ENCODE results near the gene CD320.
"Not testable (repeated sequence)": the region's sequence is repeated elsewhere in the genome, so short reads cannot be mapped to it uniquely, and the experiment has no call there.

DNA sequence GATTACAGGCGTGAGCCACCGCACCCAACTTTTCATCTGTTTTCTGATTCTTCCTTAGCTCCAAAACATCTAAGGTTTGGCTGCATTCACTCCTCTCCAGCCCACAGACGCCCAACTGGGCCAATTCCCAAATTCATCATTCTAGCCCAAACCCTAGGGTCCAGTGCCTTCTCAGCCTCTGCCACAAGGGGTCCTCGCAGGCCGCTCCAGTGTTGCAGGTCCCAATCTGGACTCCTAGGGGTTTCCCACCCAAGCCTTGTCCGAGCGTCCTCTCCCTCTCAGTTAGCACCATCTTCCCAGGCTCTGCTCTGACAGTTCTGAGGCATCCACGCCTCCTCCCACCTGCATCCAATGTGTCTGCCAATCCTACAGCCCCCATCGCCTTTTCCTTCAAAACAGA, 31.6 kb downstream of the CD320 start:
- TF ChIP-seq POLR2A (IDR thresholded peaks at IDR 0.05; ENCODE audit: low read depth), result not testable (repeated sequence)
- TF ChIP-seq, protein P1, sequence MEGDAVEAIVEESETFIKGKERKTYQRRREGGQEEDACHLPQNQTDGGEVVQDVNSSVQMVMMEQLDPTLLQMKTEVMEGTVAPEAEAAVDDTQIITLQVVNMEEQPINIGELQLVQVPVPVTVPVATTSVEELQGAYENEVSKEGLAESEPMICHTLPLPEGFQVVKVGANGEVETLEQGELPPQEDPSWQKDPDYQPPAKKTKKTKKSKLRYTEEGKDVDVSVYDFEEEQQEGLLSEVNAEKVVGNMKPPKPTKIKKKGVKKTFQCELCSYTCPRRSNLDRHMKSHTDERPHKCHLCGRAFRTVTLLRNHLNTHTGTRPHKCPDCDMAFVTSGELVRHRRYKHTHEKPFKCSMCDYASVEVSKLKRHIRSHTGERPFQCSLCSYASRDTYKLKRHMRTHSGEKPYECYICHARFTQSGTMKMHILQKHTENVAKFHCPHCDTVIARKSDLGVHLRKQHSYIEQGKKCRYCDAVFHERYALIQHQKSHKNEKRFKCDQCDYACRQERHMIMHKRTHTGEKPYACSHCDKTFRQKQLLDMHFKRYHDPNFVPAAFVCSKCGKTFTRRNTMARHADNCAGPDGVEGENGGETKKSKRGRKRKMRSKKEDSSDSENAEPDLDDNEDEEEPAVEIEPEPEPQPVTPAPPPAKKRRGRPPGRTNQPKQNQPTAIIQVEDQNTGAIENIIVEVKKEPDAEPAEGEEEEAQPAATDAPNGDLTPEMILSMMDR (IDR thresholded peaks at IDR 0.05), result not testable (repeated sequence)
